ENCODE data around the gene C10orf53.

Gene C10orf53

DNA sequence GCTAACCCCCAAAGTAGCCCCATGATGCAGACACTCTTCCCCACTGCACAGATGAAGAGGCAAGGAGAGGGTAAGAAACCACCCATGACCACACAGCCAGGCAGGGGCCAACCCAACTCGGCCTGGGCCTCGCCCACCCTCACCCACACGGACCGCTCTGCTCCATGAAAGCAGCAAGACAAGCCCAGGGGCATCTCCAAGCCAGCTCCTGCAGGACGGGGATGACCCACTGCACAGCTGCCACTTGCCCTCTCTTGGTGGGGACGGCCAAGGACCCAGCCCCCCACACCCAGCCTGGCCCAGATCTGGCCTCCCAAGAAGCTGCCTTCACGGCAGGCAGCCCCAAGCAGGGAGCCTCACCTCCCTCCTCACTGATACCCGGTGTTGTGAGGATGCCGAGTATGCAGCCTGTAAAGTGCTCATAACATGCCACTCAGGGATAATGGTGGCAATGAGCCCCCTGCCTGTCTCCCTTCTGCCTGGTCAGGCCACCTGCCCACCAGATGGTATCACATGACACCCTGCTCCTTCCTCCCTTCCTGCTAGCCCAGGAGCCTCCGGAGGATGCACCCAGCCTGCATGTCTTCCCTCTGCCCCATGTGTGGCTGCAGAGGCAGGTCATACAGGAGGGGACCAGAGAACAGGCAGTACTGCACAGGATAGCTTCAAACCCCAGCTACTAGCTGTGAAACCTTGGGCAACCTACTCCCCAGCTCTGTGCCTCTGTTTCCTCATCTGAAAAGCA lies 59.3 kb downstream of the C10orf53 start:
- DNase-seq, result no peak

DNA sequence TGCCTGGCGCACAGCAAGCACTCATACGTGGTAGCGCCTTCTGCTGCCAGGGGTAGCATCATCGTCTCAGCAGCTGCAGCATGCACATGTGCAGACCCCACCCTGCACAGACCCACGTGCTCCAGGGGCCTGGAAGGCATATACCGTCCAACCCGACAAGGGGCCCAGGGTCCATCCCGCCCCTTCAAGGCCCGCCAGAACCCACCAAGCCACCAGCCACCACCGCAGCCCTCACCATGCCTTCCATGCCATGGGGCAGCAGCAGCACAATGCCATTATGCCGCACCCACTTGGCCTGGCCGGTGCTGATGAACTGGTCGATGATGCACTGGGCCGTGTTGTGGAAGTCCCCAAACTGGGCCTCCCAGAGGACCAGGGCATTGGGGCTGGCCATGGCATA lies 60.0 kb downstream of the C10orf53 start:
- DNase-seq, result no peak

DNA sequence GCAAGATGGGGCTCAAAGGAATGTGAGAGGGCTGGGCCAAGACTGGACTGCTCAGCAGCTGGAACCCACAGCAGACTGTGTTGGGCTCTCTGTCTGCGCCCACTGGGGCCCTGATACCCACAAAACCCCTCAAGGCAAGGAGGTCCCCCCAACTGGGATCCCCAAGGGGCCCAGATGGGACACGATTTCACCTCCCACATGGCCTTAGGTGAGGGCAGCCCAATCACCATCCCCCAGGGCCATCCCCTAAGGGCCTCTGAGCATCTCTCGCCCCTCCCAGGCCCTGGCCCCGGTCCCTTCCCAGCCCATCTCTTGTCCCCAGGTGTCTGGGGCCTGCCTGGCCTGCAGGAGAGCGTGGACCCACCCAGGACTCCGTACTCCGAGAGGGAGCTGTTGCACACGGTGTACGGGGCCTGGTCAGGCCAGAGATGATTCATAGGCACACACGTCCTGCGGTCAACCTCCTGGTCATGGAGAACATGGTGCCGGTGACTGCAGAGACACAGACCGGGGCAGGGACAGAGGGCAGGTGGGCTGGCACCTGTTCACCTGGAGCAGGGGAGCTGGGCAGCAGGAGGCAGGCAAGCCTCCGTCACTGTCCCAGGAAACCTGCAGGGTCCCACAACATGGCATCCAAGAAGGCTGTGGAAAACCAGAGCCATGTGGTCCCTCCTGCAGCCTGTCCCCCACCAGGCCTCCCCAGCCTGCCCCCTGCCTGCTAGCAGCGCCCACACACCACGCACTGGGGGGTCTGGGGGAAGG lies 61.1 kb downstream of the C10orf53 start:
- DNase-seq, result no peak

DNA sequence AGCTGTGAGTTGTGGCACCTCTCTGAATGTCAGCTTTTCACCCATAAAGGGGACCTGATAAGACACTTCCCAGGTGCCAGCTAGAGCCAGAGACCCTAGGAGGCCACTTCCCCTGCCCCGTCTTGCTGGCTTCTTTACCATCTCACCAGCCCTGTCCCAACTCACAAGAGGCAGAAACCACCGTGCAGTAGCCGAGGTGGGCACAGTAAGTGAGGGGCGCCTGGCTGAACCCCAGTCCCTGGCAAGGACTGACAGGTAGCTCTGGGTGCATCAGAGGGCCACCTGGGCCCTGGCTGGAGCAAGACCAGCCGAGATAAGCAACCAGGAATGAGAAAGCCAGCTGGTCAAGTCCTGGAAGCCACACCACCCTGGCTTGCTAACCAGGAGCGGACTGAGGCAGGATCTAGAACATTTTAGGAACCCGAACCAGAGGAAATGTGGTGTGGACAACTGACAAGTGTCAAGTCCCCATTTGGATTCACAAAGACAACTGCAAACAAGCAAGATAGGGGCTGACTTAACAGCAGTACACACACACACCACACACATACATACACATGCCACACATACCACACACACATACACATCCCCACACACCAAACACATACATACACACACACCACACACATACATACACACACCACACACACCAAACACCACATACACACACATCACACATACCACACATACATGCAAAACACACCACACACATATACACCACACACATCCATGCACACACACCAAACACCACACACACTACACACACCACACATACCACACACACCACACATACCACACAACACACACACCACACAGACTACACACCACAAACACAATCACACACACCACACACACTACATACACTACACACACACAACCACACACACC lies 61.9 kb downstream of the C10orf53 start:
- DNase-seq, result no peak

DNA sequence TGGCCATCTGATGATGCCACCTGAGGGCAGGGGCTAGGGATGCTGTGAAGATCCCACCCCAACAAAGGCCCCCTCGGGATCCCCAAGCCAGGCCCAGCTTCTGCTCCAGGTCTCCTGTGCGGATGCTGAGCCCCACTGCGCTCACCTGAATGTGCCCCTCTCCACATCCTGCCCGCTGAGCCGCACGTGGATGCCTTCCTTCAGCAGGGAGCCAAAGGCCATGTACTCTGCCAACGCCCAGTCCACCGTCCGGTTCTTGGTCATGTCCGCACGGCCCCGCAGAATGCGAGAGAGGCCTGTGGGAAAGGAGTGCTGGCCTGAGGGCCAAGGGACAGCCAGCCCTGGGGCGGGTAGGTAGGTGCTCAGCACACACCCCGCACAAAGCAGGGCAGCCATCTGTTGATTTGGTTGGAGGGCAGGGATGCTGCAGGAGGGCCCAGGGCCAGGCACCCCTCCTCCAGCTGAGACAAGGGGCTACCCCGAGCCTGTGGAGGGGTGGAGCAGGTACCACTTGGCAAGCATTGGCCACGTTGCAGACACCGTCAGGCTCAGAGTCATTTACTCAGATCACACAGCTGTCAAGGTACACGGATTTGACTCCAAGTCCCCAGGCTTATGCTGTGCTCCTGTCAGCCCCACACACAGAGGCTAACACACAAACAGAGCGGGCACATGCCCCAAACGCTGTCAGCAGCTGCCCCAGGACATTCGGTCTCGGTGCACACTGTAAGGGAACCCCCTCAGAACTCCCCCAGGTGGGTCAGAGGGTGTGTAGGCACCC lies 63.4 kb downstream of the C10orf53 start:
- DNase-seq, result no peak

DNA sequence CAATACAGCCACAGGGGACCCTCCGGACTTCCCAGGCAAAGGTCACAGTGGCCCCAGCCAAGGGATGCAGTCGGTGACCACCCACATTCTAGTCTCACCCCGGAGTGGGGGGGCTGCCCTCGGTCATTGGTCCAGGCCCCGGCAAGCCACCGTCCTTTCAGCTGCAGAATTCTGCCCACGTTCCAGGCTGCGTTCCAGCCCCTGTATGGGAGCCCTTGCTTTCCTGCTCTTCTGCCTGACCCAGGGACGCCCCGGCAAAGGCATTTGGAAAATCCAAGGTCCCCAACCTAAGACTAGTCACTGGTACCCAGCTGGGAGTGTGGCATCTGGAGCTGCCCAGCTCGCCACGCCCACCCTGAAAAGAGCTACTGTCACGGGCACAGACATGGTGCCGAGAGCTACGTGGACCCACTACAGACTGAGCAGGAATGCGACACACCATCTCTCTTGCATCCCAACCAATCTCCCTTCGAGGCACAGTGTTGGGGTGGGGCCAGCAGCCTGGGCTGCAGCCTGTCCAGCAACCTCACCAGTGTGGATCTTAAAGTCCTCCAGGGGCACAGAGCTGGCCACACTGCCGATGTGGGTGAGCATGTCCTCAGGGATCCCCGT lies 64.1 kb downstream of the C10orf53 start:
- DNase-seq, result no peak

DNA sequence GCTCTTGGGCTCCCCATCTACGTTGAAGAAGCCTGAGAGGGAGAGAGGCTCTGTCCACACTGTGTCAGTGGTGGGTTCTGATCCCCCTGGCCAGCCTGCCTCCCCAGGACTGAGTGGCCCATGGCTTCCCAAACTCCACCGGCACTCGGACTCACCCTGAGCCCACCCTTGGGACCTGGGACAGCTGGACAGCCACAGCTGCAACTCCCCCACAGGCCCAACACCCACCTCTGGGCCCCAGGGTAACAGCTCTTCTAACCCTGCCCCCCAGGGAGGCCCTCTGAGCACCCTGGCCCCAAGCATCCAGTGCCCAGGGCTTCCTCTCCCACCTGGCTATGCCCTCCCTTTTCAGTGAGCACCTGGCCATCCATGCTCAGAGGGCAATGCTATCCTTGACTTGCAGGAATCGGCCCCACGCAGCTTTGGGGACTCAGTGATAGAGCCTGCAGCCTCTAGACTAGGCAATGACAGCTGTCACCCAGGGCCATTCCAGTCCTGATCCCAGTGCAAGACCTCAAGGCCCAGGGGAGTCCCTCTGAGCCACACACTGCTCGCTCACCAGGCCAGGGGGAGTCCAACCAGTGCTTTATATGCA lies 64.7 kb downstream of the C10orf53 start:
- no peak for DNase-seq

DNA sequence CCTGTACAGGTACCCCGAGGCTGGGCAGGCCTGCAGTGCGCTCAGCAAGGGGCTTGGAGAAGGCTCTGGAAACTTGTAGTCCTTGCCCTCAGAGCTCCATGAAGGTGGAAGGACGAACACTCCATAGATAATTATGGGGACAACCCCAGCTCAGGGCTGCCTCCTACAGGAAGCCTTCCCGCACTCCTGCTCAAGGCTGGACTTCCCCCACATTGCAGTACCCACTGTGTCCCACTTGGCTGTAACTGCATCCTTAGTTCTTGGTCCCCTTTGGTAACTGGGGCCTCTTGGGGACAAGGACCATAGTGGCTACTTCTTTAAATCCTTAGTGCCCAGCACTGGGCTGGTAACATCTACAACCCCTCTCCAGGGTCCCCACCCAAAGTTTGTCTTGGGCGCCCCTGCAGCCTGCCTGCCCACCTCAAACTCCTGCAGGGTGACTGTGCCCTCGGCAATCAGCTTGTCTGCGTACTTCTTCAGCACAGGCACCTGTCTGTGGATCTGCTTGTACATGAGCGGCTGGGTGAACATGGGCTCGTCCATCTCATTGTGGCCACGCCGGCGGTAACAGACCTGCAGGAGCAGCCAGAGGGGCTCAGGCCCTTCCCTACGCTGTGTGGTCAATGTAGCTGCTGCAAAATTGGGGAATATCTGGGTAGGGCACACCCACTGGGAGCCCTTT lies 65.6 kb downstream of the C10orf53 start:
- DNase-seq, result no peak

DNA sequence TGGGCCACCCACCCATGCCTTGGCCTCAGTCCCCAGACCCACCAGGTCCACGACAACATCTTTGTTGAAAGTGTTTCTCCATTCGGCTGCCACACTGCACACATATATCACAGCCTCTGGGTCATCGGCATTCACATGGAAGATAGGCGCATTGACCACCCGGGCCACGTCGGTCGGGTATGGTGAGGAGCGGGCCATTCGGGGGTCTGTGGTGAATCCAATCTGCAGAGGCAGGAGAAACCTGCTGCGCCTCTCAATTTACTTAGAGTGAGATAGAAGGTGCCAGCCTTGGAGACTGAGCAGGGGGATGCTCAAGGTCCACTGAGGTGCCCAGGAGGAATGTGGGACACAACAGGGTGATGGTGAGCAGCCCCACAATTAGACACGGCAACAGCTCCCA lies 66.3 kb downstream of the C10orf53 start:
- DNase-seq, result no peak

DNA sequence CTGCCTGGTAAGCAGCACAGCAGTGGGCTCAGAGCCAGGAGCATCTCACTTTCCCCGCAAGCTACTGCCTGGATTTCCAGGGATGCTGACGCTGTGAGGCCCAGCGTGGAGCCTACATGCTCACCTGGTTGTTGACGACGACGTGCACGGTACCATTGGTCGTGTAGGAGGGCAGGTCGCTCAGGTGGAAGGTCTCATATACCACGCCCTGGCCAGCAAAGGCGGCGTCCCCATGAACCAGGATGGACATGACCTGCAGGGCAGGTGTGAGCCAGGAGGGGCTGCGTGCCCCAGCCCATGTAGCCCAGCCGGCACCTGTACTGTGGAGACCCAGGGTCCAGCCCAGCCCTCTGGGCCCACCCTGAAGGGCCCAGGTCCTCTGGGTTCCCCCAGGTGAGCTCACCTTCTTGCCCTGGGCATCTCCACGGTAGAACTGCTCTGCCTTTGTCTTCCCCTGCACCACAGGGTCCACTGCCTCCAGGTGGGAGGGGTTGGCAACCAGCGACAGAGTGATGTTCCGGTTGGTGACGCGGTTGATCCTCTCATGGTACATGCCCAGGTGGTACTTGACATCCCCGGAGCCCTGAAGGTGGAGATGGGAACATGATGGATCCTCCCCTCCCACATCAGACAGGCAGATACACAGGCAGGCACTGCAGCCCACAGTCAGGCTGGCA lies 67.3 kb downstream of the C10orf53 start:
- no peak for DNase-seq
